Nephron (organoid): ENCODE data around the gene ISCA1.

ENCODE experiments used
- H3K27ac Mint-ChIP-seq, 3 experiments: 2 replicates each; pipeline ENCODE4 v1.8.0; 2020; ENCODE audit warnings: mixed read lengths in 3 of 3, mild to moderate bottlenecking in 2 of 3, moderate library complexity in 1 of 3
- H3K27me3 Mint-ChIP-seq: 2 replicates; pipeline ENCODE4 v1.8.0; 2021; ENCODE audit warnings: low read depth, mild to moderate bottlenecking, moderate library complexity, mixed read lengths
- H3K36me3 Mint-ChIP-seq: 2 replicates; pipeline ENCODE4 v1.8.0; 2020; ENCODE audit warnings: low read depth, mixed read lengths
- H3K4me1 Mint-ChIP-seq: 2 replicates; pipeline ENCODE4 v1.8.0; 2020; ENCODE audit warnings: mixed read lengths
- H3K4me3 Mint-ChIP-seq, 3 experiments: 2 replicates each; pipeline ENCODE4 v1.8.0; 2020; ENCODE audit warnings: mild to moderate bottlenecking in 3 of 3, mixed read lengths in 3 of 3, moderate library complexity in 2 of 3
- H3K9me3 Mint-ChIP-seq: 2 replicates; pipeline ENCODE4 v1.8.0; 2020; ENCODE audit warnings: mixed read lengths
- CTCF ChIP-seq, 3 experiments: fragments of 200-600 bp; sonication (generic); IDR thresholded peaks; one replicate each; pipeline ENCODE4 v1.5.0; 2021; ENCODE audit warnings: antibody characterized with exemption in 3 of 3; ENCODE audit not compliant: unreplicated experiment in 3 of 3

ISCA1 gene

GRCh38 chr9:86282077-86282978, at the start of gene ISCA1:
Gene ISCA1 (minus strand): TSS chr9:86282538. CDS start chr9:86282458, 80 bp downstream.
- Mint-ChIP-seq H3K27ac (peak within 1 kb of the TSS; percentile 64 to 93 (median 89)), H3K27me3 (peaks cover 3% of the 10 kb centered on the region), H3K4me1 (peaks cover 20% of the 10 kb centered on the region), H3K9me3 (no peaks in the 10 kb centered on the region), H3K36me3 (peaks cover 4% of the 10 kb centered on the region), H3K4me3 (peak within 1 kb of the TSS; percentile 86 to 95 (median 91))
- no peak for TF ChIP-seq CTCF (IDR thresholded peaks at IDR 0.05; ENCODE audit: unreplicated experiment in 3 of 3)

DNA sequence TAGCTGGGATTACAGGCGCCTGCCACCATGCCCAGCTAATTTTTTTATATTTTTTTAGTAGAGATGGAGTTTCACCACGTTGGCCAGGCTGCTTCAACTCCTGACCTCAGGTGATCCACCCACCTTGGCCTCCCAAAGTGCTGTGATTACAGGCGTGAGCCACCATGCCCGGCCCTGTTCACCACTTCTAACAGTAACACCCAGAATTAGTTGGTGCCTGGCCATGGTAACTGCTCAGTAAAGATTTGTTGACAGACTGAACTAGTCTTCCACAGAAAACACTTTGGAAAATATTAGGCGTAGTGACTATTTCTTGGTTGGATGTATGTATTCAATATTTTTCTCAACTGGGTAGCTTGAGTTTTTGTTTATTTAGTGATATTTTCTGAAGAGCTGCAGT, 47.8 kb upstream of the ISCA1 start:
- TF ChIP-seq CTCF (IDR thresholded peaks at IDR 0.05; ENCODE audit: unreplicated experiment in 3 of 3) = no peak

GRCh38 chr9:86329649-86330048, 47.3 kb upstream of the ISCA1 start:
- Mint-ChIP-seq H3K36me3 (peaks cover 64% of the 10 kb centered on the region), H3K27me3 (no peaks in the 10 kb centered on the region), H3K4me1 (no peaks in the 10 kb centered on the region), H3K9me3 (no peaks in the 10 kb centered on the region), H3K27ac (no peak overlapping the region), H3K4me3 (no peak overlapping the region)
- no peak for TF ChIP-seq CTCF (IDR thresholded peaks at IDR 0.05; ENCODE audit: unreplicated experiment in 3 of 3)

More for the DNA sequence above, 47.8 kb upstream of the ISCA1 start:
- Mint-ChIP-seq H3K27me3 (no peaks in the 10 kb centered on the region), H3K4me1 (no peaks in the 10 kb centered on the region), H3K27ac (no peak overlapping the region), H3K4me3 (no peak overlapping the region), H3K9me3 (no peaks in the 10 kb centered on the region), H3K36me3 (peaks cover 62% of the 10 kb centered on the region)

DNA sequence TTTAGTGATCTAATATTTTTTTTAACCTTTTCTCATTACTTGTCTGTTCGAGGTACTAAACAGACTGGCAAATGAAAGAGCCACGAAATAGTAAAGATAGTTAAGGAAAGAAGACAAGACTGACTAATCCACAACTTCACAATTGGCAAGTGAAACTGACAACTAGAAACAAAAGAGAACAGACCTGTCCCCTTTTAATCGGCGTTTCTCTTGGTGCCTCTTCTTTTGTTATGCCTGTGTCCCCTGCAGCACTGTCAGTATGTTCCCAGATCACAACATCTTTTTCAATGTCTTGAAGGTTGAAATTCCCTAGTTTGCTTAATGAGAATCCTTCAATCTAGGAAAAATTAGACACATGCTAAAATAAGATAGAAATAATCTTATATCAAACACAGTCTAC, 45.8 kb upstream of the ISCA1 start:
- Mint-ChIP-seq H3K36me3 (peaks cover 64% of the 10 kb centered on the region), H3K27ac (no peak overlapping the region), H3K4me1 (no peaks in the 10 kb centered on the region), H3K9me3 (no peaks in the 10 kb centered on the region), H3K27me3 (no peaks in the 10 kb centered on the region), H3K4me3 (no peak overlapping the region)
- no peak for TF ChIP-seq CTCF (IDR thresholded peaks at IDR 0.05; ENCODE audit: unreplicated experiment in 3 of 3)

GRCh38 chr9:86326536-86326935, 44.2 kb upstream of the ISCA1 start:
- Mint-ChIP-seq H3K27me3 (no peaks in the 10 kb centered on the region), H3K36me3 (peaks cover 60% of the 10 kb centered on the region), H3K27ac (no peak overlapping the region), H3K4me3 (no peak overlapping the region), H3K9me3 (no peaks in the 10 kb centered on the region), H3K4me1 (no peaks in the 10 kb centered on the region)
- no peak for TF ChIP-seq CTCF (IDR thresholded peaks at IDR 0.05; ENCODE audit: unreplicated experiment in 3 of 3)

DNA sequence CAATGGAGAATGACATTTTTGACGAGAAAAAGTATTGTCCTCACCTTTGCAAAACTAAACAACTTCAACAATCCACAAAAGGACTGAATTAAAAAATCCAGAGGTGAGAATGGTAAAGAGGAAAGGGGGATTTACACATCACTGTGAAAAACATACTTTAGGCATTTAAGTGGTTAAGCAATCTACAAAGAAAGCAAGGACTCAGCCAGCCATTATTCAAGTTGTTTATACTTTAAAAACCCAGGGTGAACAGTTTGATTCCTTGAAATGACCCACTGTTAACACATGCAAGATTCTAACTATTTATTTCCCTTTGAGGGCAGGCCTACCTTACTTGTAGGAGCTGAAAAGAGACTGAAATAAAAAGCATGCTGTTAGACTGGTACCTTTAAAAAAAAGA, 42.6 kb upstream of the ISCA1 start:
- Mint-ChIP-seq H3K4me3 (no peak overlapping the region), H3K9me3 (no peaks in the 10 kb centered on the region), H3K27me3 (no peaks in the 10 kb centered on the region), H3K4me1 (no peaks in the 10 kb centered on the region), H3K36me3 (peaks cover 71% of the 10 kb centered on the region), H3K27ac (no peak overlapping the region)
- no peak for TF ChIP-seq CTCF (IDR thresholded peaks at IDR 0.05; ENCODE audit: unreplicated experiment in 3 of 3)
